GM06990 (cell line): ENCODE data around the gene AKR1E2.

ENCODE experiments used
- DNase-seq: peaks from one replicate; pipeline ENCODE4 v3.0.0-alpha.2; 2011; ENCODE audit not compliant: insufficient read length; ENCODE audit errors: extremely low read depth
- H3K27me3 ChIP-seq: replicated peaks from 2 replicates; pipeline ENCODE4 v1.6.0; 2011; ENCODE audit warnings: low read length; ENCODE audit not compliant: control insufficient read depth, insufficient read depth
- H3K36me3 ChIP-seq: 2 replicates; pipeline ENCODE4 v1.5.1; 2011; ENCODE audit warnings: low read length; ENCODE audit not compliant: control insufficient read depth, insufficient read depth
- H3K4me3 ChIP-seq: replicated peaks from 2 replicates; pipeline ENCODE4 v1.5.1; 2011; ENCODE audit warnings: low read depth, mild to moderate bottlenecking, control low read depth, low read length
- TF ChIP-seq, protein P1 (sequence below): IDR thresholded peaks from 2 replicates; pipeline ENCODE4 v1.5.1; 2011; ENCODE audit warnings: low read length, control low read depth, mild to moderate bottlenecking, inconsistent platforms; ENCODE audit not compliant: insufficient read depth, poor library complexity, severe bottlenecking

Gene AKR1E2

DNA sequence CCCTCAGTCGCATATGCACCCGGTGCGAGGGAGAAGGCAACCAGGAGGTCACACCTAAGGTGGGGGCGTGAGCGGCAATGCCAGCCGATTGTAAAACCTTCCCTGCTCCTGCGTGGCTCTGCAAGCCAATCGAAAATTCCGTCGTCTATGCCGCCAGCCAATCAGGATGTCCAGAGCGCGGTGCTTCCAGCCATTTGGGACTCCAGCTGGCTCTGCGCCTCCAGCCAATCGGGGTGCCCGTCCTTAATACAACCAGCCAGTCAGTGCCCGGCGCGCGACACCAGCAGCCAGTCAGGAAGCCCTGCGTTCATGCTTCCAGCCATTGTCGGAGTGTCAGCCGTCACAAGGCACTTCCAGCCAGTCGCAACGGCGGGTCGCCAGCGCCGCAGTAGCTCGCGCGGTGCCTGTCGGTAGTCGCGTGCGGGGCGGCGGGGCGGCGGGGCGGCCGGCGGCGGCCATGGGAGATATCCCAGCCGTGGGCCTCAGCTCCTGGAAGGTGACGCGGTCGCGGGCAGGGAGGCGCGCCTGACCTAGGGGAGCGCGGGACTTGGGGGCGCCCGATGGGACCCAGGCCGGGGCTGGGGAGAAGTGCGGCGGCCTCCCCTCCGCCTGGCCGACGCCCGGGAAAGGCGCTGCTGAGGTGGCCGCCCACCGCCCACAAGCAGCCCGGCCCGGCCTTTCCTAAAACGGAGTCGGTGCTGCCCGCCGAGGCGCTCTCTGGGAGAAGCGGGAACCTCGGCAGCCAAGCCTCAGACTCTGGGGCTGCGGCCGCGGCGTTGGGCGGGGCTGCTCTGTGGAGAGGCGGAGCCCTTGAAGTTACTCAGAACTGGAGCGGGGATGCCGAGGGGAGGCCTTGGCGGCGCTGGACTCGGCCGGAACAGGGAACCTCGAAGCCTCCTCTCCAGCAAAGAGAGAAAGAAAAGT is at the start of gene AKR1E2:
AKR1E2 (plus strand) TSS at position 340 of the 924 bp plus-strand sequence; CDS start at position 458, 118 bp downstream.
- H3K36me3 ChIP-seq = no peaks in the 10 kb centered on the region
- H3K27me3 ChIP-seq = no peaks in the 10 kb centered on the region
- TF ChIP-seq, protein P1, sequence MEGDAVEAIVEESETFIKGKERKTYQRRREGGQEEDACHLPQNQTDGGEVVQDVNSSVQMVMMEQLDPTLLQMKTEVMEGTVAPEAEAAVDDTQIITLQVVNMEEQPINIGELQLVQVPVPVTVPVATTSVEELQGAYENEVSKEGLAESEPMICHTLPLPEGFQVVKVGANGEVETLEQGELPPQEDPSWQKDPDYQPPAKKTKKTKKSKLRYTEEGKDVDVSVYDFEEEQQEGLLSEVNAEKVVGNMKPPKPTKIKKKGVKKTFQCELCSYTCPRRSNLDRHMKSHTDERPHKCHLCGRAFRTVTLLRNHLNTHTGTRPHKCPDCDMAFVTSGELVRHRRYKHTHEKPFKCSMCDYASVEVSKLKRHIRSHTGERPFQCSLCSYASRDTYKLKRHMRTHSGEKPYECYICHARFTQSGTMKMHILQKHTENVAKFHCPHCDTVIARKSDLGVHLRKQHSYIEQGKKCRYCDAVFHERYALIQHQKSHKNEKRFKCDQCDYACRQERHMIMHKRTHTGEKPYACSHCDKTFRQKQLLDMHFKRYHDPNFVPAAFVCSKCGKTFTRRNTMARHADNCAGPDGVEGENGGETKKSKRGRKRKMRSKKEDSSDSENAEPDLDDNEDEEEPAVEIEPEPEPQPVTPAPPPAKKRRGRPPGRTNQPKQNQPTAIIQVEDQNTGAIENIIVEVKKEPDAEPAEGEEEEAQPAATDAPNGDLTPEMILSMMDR = no peak
- no peak within 1 kb of the TSS for H3K4me3 ChIP-seq
- no peak for DNase-seq

DNA sequence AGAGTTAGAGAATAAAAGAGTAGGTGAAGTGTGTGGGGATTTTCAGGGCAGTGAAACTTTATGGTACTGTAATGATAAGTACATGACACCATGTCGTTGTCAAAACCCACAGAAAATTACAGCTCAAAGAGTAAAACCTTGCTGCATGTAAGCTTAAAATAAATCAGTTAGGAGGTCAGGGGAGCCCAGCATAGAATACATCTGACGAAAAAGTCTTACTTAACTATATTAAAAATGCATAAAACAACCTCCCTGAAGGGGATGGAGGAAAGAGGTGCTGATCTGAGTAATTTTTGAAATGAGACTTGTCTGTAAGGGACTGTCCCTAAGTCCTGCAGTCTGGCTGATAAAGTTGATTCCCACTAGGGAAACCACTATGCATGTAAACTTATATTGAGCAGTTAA is 49.8 kb upstream of the AKR1E2 start:
- H3K36me3 ChIP-seq = no peaks in the 10 kb centered on the region
- H3K27me3 ChIP-seq = no peaks in the 10 kb centered on the region
- TF ChIP-seq, protein P1 = no peak
- H3K4me3 ChIP-seq = no peak overlapping the region
- no peak for DNase-seq

- no peak overlapping the region for H3K4me3 ChIP-seq
- DNase-seq = no peak
- H3K36me3 ChIP-seq = no peaks in the 10 kb centered on the region
- TF ChIP-seq, protein P1 = no peak
- H3K27me3 ChIP-seq = no peaks in the 10 kb centered on the region
Measured at GRCh38 chr10:4778761-4779160, 47.2 kb upstream of the AKR1E2 start.

GRCh38 chr10:4780091-4780490 is 45.9 kb upstream of the AKR1E2 start:
- Histone ChIP-seq H3K36me3 (no peaks in the 10 kb centered on the region), H3K27me3 (no peaks in the 10 kb centered on the region), H3K4me3 (no peak overlapping the region)
- TF ChIP-seq, protein P1 = no peak
- no peak for DNase-seq

DNA sequence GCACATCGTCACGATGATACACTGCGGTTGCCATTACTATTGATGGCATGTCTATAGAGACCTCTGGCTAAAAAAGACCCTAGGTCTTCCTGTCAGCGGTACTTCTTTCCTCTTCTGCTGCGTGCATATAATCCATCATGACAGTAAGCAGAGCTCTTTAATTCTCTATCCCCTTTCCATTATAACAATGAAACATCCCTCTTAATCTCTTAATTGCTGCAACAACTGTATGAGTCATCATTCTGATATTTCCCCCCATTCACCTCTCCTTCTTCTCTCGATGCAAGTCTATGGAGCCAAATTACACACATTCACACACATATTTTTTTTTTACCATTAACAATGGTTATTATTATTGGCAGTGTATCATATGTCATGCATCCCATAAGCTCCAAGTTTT is 45.2 kb upstream of the AKR1E2 start:
- DNase-seq = no peak
- no peak overlapping the region for H3K4me3 ChIP-seq
- TF ChIP-seq, protein P1 = no peak

More for the DNA sequence above, 45.2 kb upstream of the AKR1E2 start:
- Histone ChIP-seq H3K36me3 (no peaks in the 10 kb centered on the region), H3K27me3 (no peaks in the 10 kb centered on the region)
